ENCODE data around the gene INF2.

Gene INF2

DNA sequence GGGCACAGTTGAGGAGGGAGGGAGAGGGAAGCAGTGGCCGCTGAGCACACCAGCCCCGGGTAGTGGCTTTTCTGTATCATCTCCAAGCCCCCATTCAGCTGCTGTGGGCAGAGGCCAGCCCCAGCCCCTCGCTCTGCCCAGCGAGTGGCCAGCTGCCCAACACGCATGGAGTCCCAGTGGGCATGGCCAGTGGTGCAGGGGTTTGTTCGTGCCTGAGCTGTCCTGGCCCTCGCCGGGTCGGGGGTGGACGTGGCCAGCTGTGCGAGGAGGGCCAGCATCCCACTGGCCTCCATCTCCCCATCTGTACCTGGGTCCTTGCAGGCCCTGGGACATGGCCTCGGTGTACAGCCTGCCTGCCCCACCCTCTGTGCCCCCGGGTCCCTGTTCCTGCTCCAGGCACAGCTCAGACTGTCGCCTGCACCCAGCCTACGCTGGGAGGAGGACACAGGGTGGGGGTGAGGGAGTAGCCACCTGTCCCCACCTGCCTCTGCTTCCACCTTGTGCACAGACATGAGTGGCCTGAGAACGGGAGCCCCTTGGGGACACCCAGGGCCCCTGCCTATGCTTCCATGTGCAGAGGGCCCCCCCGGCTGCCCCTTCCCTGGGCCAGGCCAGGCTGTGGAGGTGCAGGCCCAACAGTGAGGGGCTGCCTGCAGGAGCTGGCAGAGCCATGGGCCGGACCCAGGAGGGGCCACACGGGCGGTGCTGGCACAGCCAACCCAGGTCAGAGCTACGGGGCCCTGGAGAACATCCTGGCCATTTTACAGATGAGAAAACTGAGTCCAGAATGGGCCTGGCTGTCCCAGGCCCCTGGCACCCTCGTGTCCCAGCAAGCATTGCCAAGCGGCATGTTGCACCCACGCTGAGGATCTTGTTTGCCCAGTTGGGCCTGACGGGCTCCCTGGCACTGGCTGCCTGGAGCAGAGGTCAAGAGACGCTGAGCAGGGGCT, 4.3 kb downstream of the INF2 start:
- no peak for DNase-seq
- CTCF ChIA-PET = interaction anchor here (1.6 to 2.1 kb wide), 3 partner anchors 14 to 28 kb away, joined by 5 to 9 read pairs (median 8); no protein-coding TSS in a partner anchor
- Histone ChIP-seq H3K9me3 (ENCODE audit: control extremely low read depth in 1 of 5, control insufficient read depth in 4 of 5, insufficient read depth in 2 of 5, low read depth in 1 of 5, low read length in 4 of 5) (no peaks in the 10 kb centered on the region), H3K36me3 (ENCODE audit: control insufficient read depth in 4 of 4, insufficient read depth in 4 of 4, low read length in 3 of 4) (peaks cover 0 to 35% (median 12%) of the 10 kb centered on the region in 4 experiments), H3K27me3 (replicated peaks in 2 of 5; ENCODE audit: control insufficient read depth in 4 of 5, insufficient read depth in 5 of 5, low read length in 4 of 5) (no peaks in the 10 kb centered on the region), H3K4me1 (ENCODE audit: control extremely low read depth in 1 of 4, control insufficient read depth in 4 of 4, insufficient read depth in 4 of 4, low read length in 3 of 4) (peaks cover 0 to 51% (median 45%) of the 10 kb centered on the region in 4 experiments), H3K27ac (ENCODE audit: insufficient read depth in 1 of 2, low read depth in 1 of 2, low read length in 2 of 2, poor library complexity in 1 of 2, severe bottlenecking in 2 of 2) (no peak overlapping the region), H3K4me3 (ENCODE audit: control insufficient read depth in 1 of 7, extremely low read depth in 1 of 7, insufficient read depth in 4 of 7, low read depth in 2 of 7, low read length in 6 of 7) (no peak overlapping the region)
- WGBS (ENCODE audit: insufficient coverage) = 98% methylated on average over 23 of the region's 26 CpGs
- POLR2A ChIA-PET = interaction anchor here (0.6 kb wide), 1 partner anchor 30 kb away, joined by 3 read pairs; no protein-coding TSS in a partner anchor

DNA sequence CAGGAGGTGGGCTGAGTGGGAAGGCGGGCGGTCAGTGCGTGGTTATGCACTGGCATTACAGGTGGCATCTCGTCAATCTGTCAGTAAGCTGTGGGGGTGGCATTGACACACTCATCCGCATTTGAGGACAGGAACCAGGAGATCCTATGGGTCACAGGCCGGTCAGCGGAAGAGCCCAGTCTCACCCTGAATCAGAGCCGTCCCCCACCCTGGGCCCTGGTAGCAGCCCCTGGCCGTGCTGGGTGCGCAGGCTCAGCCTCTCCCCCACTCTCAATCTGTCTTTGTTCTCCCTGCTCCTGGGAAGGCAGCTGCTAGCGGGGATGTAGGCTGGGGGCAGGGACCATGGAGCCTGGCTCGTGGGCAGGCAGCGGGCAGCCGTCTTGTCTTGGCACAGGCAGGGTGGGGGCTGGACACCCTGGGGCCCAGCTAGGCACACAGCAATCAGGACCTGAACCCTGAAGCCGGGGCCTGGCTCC, 5.1 kb downstream of the INF2 start:
- no peak for DNase-seq

DNA sequence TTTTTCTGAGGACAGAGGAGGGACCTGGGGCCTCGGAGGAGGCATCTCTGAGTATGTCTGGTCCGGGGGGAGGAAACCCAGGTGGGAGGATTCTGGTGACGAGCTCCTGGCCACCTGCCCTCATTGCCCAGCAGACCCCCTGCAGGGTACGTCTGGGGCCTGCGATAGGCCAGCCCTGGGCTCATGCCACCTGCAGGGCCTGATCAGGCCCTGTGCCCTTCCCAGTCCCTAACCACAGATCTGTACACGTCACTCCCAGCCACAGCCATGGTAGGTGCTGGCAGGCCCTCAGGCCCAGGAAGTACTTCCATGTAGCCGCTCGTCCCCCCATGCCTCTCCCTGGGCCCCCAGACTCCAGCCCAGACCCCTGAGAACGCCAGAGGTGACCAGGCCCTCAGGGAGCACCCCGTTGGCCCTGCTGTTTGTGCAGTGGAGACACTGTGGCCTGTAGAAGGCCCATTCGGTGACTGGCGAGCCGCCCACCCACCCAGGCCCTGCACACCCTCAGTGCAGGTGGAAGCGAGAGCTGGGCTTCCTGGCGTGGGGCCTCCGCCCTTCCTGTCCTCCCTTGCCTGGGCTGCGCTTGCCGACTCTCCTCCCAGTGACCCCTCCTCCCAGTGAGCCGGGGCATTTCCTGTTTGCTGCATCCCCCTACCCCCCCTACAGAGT, 5.7 kb downstream of the INF2 start:
- Histone ChIP-seq H3K4me3 (ENCODE audit: control insufficient read depth in 1 of 7, extremely low read depth in 1 of 7, insufficient read depth in 4 of 7, low read depth in 2 of 7, low read length in 6 of 7) (peak overlapping the region in 2 of 7 experiments; percentile 6 to 33), H3K27me3 (replicated peaks in 2 of 5; ENCODE audit: control insufficient read depth in 4 of 5, insufficient read depth in 5 of 5, low read length in 4 of 5) (no peaks in the 10 kb centered on the region), H3K9me3 (ENCODE audit: control extremely low read depth in 1 of 5, control insufficient read depth in 4 of 5, insufficient read depth in 2 of 5, low read depth in 1 of 5, low read length in 4 of 5) (no peaks in the 10 kb centered on the region), H3K4me1 (ENCODE audit: control extremely low read depth in 1 of 4, control insufficient read depth in 4 of 4, insufficient read depth in 4 of 4, low read length in 3 of 4) (peaks cover 0 to 47% (median 38%) of the 10 kb centered on the region in 4 experiments), H3K27ac (ENCODE audit: insufficient read depth in 1 of 2, low read depth in 1 of 2, low read length in 2 of 2, poor library complexity in 1 of 2, severe bottlenecking in 2 of 2) (peak overlapping the region in 1 of 2 experiments; percentile 43), H3K36me3 (ENCODE audit: control insufficient read depth in 4 of 4, insufficient read depth in 4 of 4, low read length in 3 of 4) (peaks cover 0 to 35% (median 12%) of the 10 kb centered on the region in 4 experiments)
- CTCF ChIA-PET = interaction anchor here (0.7 to 2.1 kb wide), 7 partner anchors 8 to 29 kb away, joined by 3 to 9 read pairs (median 3); no protein-coding TSS in a partner anchor
- 39% methylated on average over 17 of the region's 19 CpGs for WGBS (ENCODE audit: insufficient coverage)
- POLR2A ChIA-PET = no interaction called here
- peak; percentile 54 to 81 (median 75) for DNase-seq

More for the DNA sequence above, 5.1 kb downstream of the INF2 start:
- no peaks in the 10 kb centered on the region for H3K9me3 ChIP-seq (ENCODE audit: control extremely low read depth in 1 of 5, control insufficient read depth in 4 of 5, insufficient read depth in 2 of 5, low read depth in 1 of 5, low read length in 4 of 5)
- peak overlapping the region in 1 of 7 experiments; percentile 6 for H3K4me3 ChIP-seq (ENCODE audit: control insufficient read depth in 1 of 7, extremely low read depth in 1 of 7, insufficient read depth in 4 of 7, low read depth in 2 of 7, low read length in 6 of 7)
- H3K36me3 ChIP-seq (ENCODE audit: control insufficient read depth in 4 of 4, insufficient read depth in 4 of 4, low read length in 3 of 4) = peaks cover 0 to 35% (median 12%) of the 10 kb centered on the region in 4 experiments
- H3K27me3 ChIP-seq (replicated peaks in 2 of 5; ENCODE audit: control insufficient read depth in 4 of 5, insufficient read depth in 5 of 5, low read length in 4 of 5) = no peaks in the 10 kb centered on the region
- H3K4me1 ChIP-seq (ENCODE audit: control extremely low read depth in 1 of 4, control insufficient read depth in 4 of 4, insufficient read depth in 4 of 4, low read length in 3 of 4) = peaks cover 0 to 47% (median 42%) of the 10 kb centered on the region in 4 experiments
- 91% methylated on average over 14 of the region's 15 CpGs for WGBS (ENCODE audit: insufficient coverage)
- ChIA-PET POLR2A (no interaction called here), CTCF (interaction anchor here (0.7 to 2.1 kb wide), 6 partner anchors 7 to 29 kb away, joined by 3 to 9 read pairs (median 4); no protein-coding TSS in a partner anchor)
- peak overlapping the region in 1 of 2 experiments; percentile 43 for H3K27ac ChIP-seq (ENCODE audit: insufficient read depth in 1 of 2, low read depth in 1 of 2, low read length in 2 of 2, poor library complexity in 1 of 2, severe bottlenecking in 2 of 2)

DNA sequence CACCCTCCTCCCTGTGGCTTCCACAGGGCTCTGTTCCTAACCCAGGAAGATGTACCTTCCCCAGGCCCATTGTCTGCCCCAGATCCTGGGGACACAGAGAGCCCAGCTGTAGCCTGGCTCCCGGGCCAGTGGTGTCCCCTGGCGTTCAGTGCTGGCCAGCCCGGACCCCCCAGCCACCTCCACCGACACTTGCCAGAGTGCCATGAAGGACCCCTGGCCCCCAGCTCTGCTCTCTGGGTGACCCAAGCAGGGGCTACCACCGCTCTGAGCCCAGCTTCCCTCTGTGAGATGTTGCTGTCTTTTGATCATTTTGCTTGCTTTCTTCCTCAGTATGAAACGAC, 6.2 kb downstream of the INF2 start:
- Histone ChIP-seq H3K4me3 (ENCODE audit: control insufficient read depth in 1 of 7, extremely low read depth in 1 of 7, insufficient read depth in 4 of 7, low read depth in 2 of 7, low read length in 6 of 7) (no peak overlapping the region), H3K9me3 (ENCODE audit: control extremely low read depth in 1 of 5, control insufficient read depth in 4 of 5, insufficient read depth in 2 of 5, low read depth in 1 of 5, low read length in 4 of 5) (no peaks in the 10 kb centered on the region), H3K27me3 (replicated peaks in 2 of 5; ENCODE audit: control insufficient read depth in 4 of 5, insufficient read depth in 5 of 5, low read length in 4 of 5) (no peaks in the 10 kb centered on the region), H3K36me3 (ENCODE audit: control insufficient read depth in 4 of 4, insufficient read depth in 4 of 4, low read length in 3 of 4) (peaks cover 0 to 35% (median 12%) of the 10 kb centered on the region in 4 experiments), H3K4me1 (ENCODE audit: control extremely low read depth in 1 of 4, control insufficient read depth in 4 of 4, insufficient read depth in 4 of 4, low read length in 3 of 4) (peaks cover 0 to 47% (median 36%) of the 10 kb centered on the region in 4 experiments), H3K27ac (ENCODE audit: insufficient read depth in 1 of 2, low read depth in 1 of 2, low read length in 2 of 2, poor library complexity in 1 of 2, severe bottlenecking in 2 of 2) (peak overlapping the region in 1 of 2 experiments; percentile 43)
- DNase-seq = no peak
- CTCF ChIA-PET = interaction anchor here (0.9 to 2.1 kb wide), 6 partner anchors 9 to 48 kb away, joined by 3 to 8 read pairs (median 3); no protein-coding TSS in a partner anchor
- 79% methylated on average over 5 of the region's 6 CpGs for WGBS (ENCODE audit: insufficient coverage)
- POLR2A ChIA-PET = no interaction called here

DNA sequence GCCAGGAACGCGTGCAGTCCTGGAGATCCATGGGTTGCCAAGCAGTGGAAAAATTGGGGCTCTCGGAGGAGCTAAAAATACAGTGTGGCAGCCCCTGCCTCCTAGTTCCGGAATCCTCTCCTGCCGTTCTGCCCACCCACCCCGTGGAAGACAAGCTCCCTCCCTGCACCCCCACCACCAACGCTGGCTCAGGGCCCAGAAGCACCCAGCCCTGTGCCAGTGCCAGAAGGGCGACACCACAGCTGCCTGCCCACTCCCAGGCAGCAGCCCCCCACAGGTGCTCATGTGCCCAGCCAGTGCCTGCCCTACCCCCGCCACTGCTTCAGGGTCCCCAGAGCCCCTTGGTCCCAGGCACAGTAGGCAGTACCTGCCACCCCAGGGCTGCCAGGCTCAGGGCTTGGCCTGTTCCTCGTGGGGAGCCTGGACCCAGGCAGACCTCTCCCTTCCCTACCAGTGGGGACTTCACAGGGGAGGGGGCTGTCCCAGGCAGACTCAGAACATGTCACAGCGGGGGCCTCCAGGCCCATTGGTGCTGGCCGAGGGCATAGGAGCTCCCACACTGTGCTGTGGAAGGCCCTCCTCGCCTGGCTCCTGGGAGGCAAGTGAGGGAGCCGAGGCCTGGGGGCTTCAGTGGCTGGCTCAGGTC, 7.4 kb downstream of the INF2 start:
- no peak for DNase-seq
- POLR2A ChIA-PET = interaction anchor here (0.5 kb wide), 1 partner anchor 33 kb away, joined by 3 read pairs; no protein-coding TSS in a partner anchor
- CTCF ChIA-PET = interaction anchor here (1.0 to 2.8 kb wide), 5 partner anchors 10 to 49 kb away, joined by 3 to 11 read pairs (median 5); no protein-coding TSS in a partner anchor
- peaks cover 0 to 41% (median 29%) of the 10 kb centered on the region in 4 experiments for H3K4me1 ChIP-seq (ENCODE audit: control extremely low read depth in 1 of 4, control insufficient read depth in 4 of 4, insufficient read depth in 4 of 4, low read length in 3 of 4)
- peaks cover 0 to 44% (median 15%) of the 10 kb centered on the region in 4 experiments for H3K36me3 ChIP-seq (ENCODE audit: control insufficient read depth in 4 of 4, insufficient read depth in 4 of 4, low read length in 3 of 4)
- H3K27ac ChIP-seq (ENCODE audit: insufficient read depth in 1 of 2, low read depth in 1 of 2, low read length in 2 of 2, poor library complexity in 1 of 2, severe bottlenecking in 2 of 2) = no peak overlapping the region
- WGBS (ENCODE audit: insufficient coverage) = 98% methylated on average over 9 of the region's 14 CpGs
- H3K9me3 ChIP-seq (ENCODE audit: control extremely low read depth in 1 of 5, control insufficient read depth in 4 of 5, insufficient read depth in 2 of 5, low read depth in 1 of 5, low read length in 4 of 5) = no peaks in the 10 kb centered on the region
- H3K4me3 ChIP-seq (ENCODE audit: control insufficient read depth in 1 of 7, extremely low read depth in 1 of 7, insufficient read depth in 4 of 7, low read depth in 2 of 7, low read length in 6 of 7) = no peak overlapping the region
- H3K27me3 ChIP-seq (replicated peaks in 2 of 5; ENCODE audit: control insufficient read depth in 4 of 5, insufficient read depth in 5 of 5, low read length in 4 of 5) = no peaks in the 10 kb centered on the region

DNA sequence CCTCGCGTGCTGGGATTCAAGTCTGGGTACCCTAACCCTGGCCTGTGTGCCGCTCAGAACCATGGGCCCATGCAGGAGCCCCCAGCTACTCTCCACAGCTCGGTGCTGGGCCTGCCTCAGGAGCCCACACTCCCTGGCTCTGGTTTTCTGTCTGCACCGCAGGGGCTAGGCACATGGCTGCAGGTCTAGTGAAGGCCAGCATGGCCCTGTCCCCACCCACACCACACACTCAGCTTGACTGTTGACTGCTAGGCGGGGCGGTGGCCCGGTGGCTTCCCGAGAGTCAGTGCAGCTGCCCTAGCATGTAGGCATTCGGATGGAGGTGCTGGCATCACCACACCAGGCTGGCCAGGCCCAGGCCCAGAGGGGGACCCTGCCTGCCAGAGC, 7.9 kb downstream of the INF2 start:
- Histone ChIP-seq H3K27ac (ENCODE audit: insufficient read depth in 1 of 2, low read depth in 1 of 2, low read length in 2 of 2, poor library complexity in 1 of 2, severe bottlenecking in 2 of 2) (no peak overlapping the region), H3K4me3 (ENCODE audit: control insufficient read depth in 1 of 7, extremely low read depth in 1 of 7, insufficient read depth in 4 of 7, low read depth in 2 of 7, low read length in 6 of 7) (no peak overlapping the region), H3K27me3 (replicated peaks in 2 of 5; ENCODE audit: control insufficient read depth in 4 of 5, insufficient read depth in 5 of 5, low read length in 4 of 5) (no peaks in the 10 kb centered on the region), H3K36me3 (ENCODE audit: control insufficient read depth in 4 of 4, insufficient read depth in 4 of 4, low read length in 3 of 4) (peaks cover 0 to 49% (median 16%) of the 10 kb centered on the region in 4 experiments), H3K9me3 (ENCODE audit: control extremely low read depth in 1 of 5, control insufficient read depth in 4 of 5, insufficient read depth in 2 of 5, low read depth in 1 of 5, low read length in 4 of 5) (no peaks in the 10 kb centered on the region), H3K4me1 (ENCODE audit: control extremely low read depth in 1 of 4, control insufficient read depth in 4 of 4, insufficient read depth in 4 of 4, low read length in 3 of 4) (peaks cover 0 to 39% (median 29%) of the 10 kb centered on the region in 4 experiments)
- no peak for DNase-seq
- ChIA-PET CTCF (interaction anchor here (1.4 to 2.8 kb wide), 4 partner anchors 9 to 25 kb away, joined by 4 to 11 read pairs (median 5); no protein-coding TSS in a partner anchor), POLR2A (interaction anchor here (0.5 kb wide), 1 partner anchor 34 kb away, joined by 3 read pairs; no protein-coding TSS in a partner anchor)
- 95% methylated on average over 8 of the region's 10 CpGs for WGBS (ENCODE audit: insufficient coverage)
